Measurements from ENCODE around the gene DUSP28.

Gene DUSP28

GRCh38 chr2:240512666-240513535 lies 47.3 kb upstream of the DUSP28 start:
- no peak overlapping the region for H3K14ac ChIP-seq (ENCODE audit: low read length in 2 of 2)
- H3K27me3 ChIP-seq (ENCODE audit: control insufficient read depth in 1 of 2, insufficient read depth in 1 of 2, low read length in 2 of 2), result no peaks in the 10 kb centered on the region
- H4K91ac ChIP-seq (ENCODE audit: low read length), result peak overlapping the region; percentile 25
- peaks cover 6% of the 10 kb centered on the region for H3K4me1 ChIP-seq (ENCODE audit: control insufficient read depth, insufficient read depth, low read depth, low read length)
- no peak overlapping the region for H2BK12ac ChIP-seq (ENCODE audit: low read length in 2 of 2)
- 93% methylated on average over 21 of the region's 21 CpGs for WGBS
- peaks cover 10 to 13% of the 10 kb centered on the region in 2 experiments for H3K36me3 ChIP-seq (ENCODE audit: control insufficient read depth in 1 of 2, insufficient read depth in 2 of 2, low read depth in 1 of 2, low read length in 2 of 2)
- H3K79me1 ChIP-seq (replicated peaks; ENCODE audit: low read length, poor library complexity, severe bottlenecking), result no peaks in the 10 kb centered on the region
- H3K4ac ChIP-seq (ENCODE audit: low read depth in 1 of 2, low read length in 2 of 2), result no peak overlapping the region
- H3K23ac ChIP-seq (ENCODE audit: low read length in 2 of 2), result no peak overlapping the region
- H3K9ac ChIP-seq (ENCODE audit: low read length), result no peak overlapping the region
- no peak overlapping the region for H4K8ac ChIP-seq (ENCODE audit: low read length)
- no peak overlapping the region for H2AK5ac ChIP-seq (ENCODE audit: low read length, severe bottlenecking)
- no peak overlapping the region for H3K4me2 ChIP-seq (ENCODE audit: low read length, poor library complexity, severe bottlenecking)
- no peak for DNase-seq
- no peak overlapping the region for H3K18ac ChIP-seq (ENCODE audit: low read depth in 1 of 2, low read length in 2 of 2)
- no peaks in the 10 kb centered on the region for H3K9me3 ChIP-seq (ENCODE audit: control insufficient read depth, low read length)
- no peak overlapping the region for H3K27ac ChIP-seq (ENCODE audit: low read length, poor library complexity, severe bottlenecking)
- H3K4me3 ChIP-seq (ENCODE audit: insufficient read depth in 1 of 2, low read depth in 1 of 2, low read length in 2 of 2), result no peak overlapping the region
- no peak overlapping the region for H2BK120ac ChIP-seq (ENCODE audit: low read depth, low read length)
- no peak overlapping the region for H2BK5ac ChIP-seq (ENCODE audit: low read depth, low read length, poor library complexity, severe bottlenecking)
- H2AFZ ChIP-seq (ENCODE audit: low read depth, low read length), result no peak overlapping the region
- H2BK15ac ChIP-seq (ENCODE audit: low read depth, poor library complexity, severe bottlenecking), result no peak overlapping the region

- H2BK12ac ChIP-seq (ENCODE audit: low read length in 2 of 2), result no peak overlapping the region
- no peak overlapping the region for H2AK5ac ChIP-seq (ENCODE audit: low read length, severe bottlenecking)
- H3K9ac ChIP-seq (ENCODE audit: low read length), result peak overlapping the region; percentile 77
- H3K23ac ChIP-seq (ENCODE audit: low read length in 2 of 2), result no peak overlapping the region
- H3K9me3 ChIP-seq (ENCODE audit: control insufficient read depth, low read length), result no peaks in the 10 kb centered on the region
- H2BK15ac ChIP-seq (ENCODE audit: low read depth, poor library complexity, severe bottlenecking), result no peak overlapping the region
- no peak overlapping the region for H3K4me3 ChIP-seq (ENCODE audit: insufficient read depth in 1 of 2, low read depth in 1 of 2, low read length in 2 of 2)
- peak; percentile 74 for DNase-seq
- no peaks in the 10 kb centered on the region for H3K27me3 ChIP-seq (ENCODE audit: control insufficient read depth in 1 of 2, insufficient read depth in 1 of 2, low read length in 2 of 2)
- no peak overlapping the region for H3K4me2 ChIP-seq (ENCODE audit: low read length, poor library complexity, severe bottlenecking)
- no peak overlapping the region for H4K91ac ChIP-seq (ENCODE audit: low read length)
- no peak overlapping the region for H3K18ac ChIP-seq (ENCODE audit: low read depth in 1 of 2, low read length in 2 of 2)
- H3K4me1 ChIP-seq (ENCODE audit: control insufficient read depth, insufficient read depth, low read depth, low read length), result peaks cover 6% of the 10 kb centered on the region
- no peak overlapping the region for H2BK120ac ChIP-seq (ENCODE audit: low read depth, low read length)
- H2AFZ ChIP-seq (ENCODE audit: low read depth, low read length), result no peak overlapping the region
- no peak overlapping the region for H3K4ac ChIP-seq (ENCODE audit: low read depth in 1 of 2, low read length in 2 of 2)
- no peak overlapping the region for H2BK5ac ChIP-seq (ENCODE audit: low read depth, low read length, poor library complexity, severe bottlenecking)
- H3K79me1 ChIP-seq (replicated peaks; ENCODE audit: low read length, poor library complexity, severe bottlenecking), result no peaks in the 10 kb centered on the region
- no peak overlapping the region for H4K8ac ChIP-seq (ENCODE audit: low read length)
- H3K27ac ChIP-seq (ENCODE audit: low read length, poor library complexity, severe bottlenecking), result no peak overlapping the region
- peak overlapping the region in 1 of 2 experiments; percentile 44 for H3K14ac ChIP-seq (ENCODE audit: low read length in 2 of 2)
- 60% methylated on average over 9 of the region's 13 CpGs for WGBS
- H3K36me3 ChIP-seq (ENCODE audit: control insufficient read depth in 1 of 2, insufficient read depth in 2 of 2, low read depth in 1 of 2, low read length in 2 of 2), result peaks cover 9 to 13% of the 10 kb centered on the region in 2 experiments
Observed at GRCh38 chr2:240513549-240514287, 46.4 kb upstream of the DUSP28 start.

GRCh38 chr2:240514631-240515030 lies 45.5 kb upstream of the DUSP28 start:
- no peak for DNase-seq
- H3K4ac ChIP-seq (ENCODE audit: low read depth in 1 of 2, low read length in 2 of 2), result no peak overlapping the region
- no peak overlapping the region for H3K14ac ChIP-seq (ENCODE audit: low read length in 2 of 2)
- H3K36me3 ChIP-seq (ENCODE audit: control insufficient read depth in 1 of 2, insufficient read depth in 2 of 2, low read depth in 1 of 2, low read length in 2 of 2), result peaks cover 5 to 11% of the 10 kb centered on the region in 2 experiments
- no peak overlapping the region for H2BK15ac ChIP-seq (ENCODE audit: low read depth, poor library complexity, severe bottlenecking)
- no peak overlapping the region for H2AK5ac ChIP-seq (ENCODE audit: low read length, severe bottlenecking)
- H3K4me1 ChIP-seq (ENCODE audit: control insufficient read depth, insufficient read depth, low read depth, low read length), result peaks cover 6% of the 10 kb centered on the region
- no peak overlapping the region for H3K4me3 ChIP-seq (ENCODE audit: insufficient read depth in 1 of 2, low read depth in 1 of 2, low read length in 2 of 2)
- H3K9ac ChIP-seq (ENCODE audit: low read length), result peak overlapping the region; percentile 77
- no peaks in the 10 kb centered on the region for H3K9me3 ChIP-seq (ENCODE audit: control insufficient read depth, low read length)
- no peak overlapping the region for H3K27ac ChIP-seq (ENCODE audit: low read length, poor library complexity, severe bottlenecking)
- H4K91ac ChIP-seq (ENCODE audit: low read length), result no peak overlapping the region
- H2BK120ac ChIP-seq (ENCODE audit: low read depth, low read length), result no peak overlapping the region
- no peak overlapping the region for H3K23ac ChIP-seq (ENCODE audit: low read length in 2 of 2)
- no peak overlapping the region for H2AFZ ChIP-seq (ENCODE audit: low read depth, low read length)
- no peaks in the 10 kb centered on the region for H3K79me1 ChIP-seq (replicated peaks; ENCODE audit: low read length, poor library complexity, severe bottlenecking)
- H3K18ac ChIP-seq (ENCODE audit: low read depth in 1 of 2, low read length in 2 of 2), result no peak overlapping the region
- H3K4me2 ChIP-seq (ENCODE audit: low read length, poor library complexity, severe bottlenecking), result no peak overlapping the region
- H2BK12ac ChIP-seq (ENCODE audit: low read length in 2 of 2), result no peak overlapping the region
- 100% methylated on average over 2 of the region's 2 CpGs for WGBS
- H3K27me3 ChIP-seq (ENCODE audit: control insufficient read depth in 1 of 2, insufficient read depth in 1 of 2, low read length in 2 of 2), result no peaks in the 10 kb centered on the region
- no peak overlapping the region for H4K8ac ChIP-seq (ENCODE audit: low read length)
- no peak overlapping the region for H2BK5ac ChIP-seq (ENCODE audit: low read depth, low read length, poor library complexity, severe bottlenecking)

- Histone ChIP-seq H2AFZ (ENCODE audit: low read depth, low read length) (no peak overlapping the region), H4K91ac (ENCODE audit: low read length) (no peak overlapping the region), H3K79me1 (replicated peaks; ENCODE audit: low read length, poor library complexity, severe bottlenecking) (no peaks in the 10 kb centered on the region), H3K9me3 (ENCODE audit: control insufficient read depth, low read length) (no peaks in the 10 kb centered on the region), H2BK5ac (ENCODE audit: low read depth, low read length, poor library complexity, severe bottlenecking) (no peak overlapping the region), H3K9ac (ENCODE audit: low read length) (no peak overlapping the region), H2BK12ac (ENCODE audit: low read length in 2 of 2) (no peak overlapping the region), H4K8ac (ENCODE audit: low read length) (no peak overlapping the region), H3K4me2 (ENCODE audit: low read length, poor library complexity, severe bottlenecking) (no peak overlapping the region), H3K18ac (ENCODE audit: low read depth in 1 of 2, low read length in 2 of 2) (no peak overlapping the region), H3K27ac (ENCODE audit: low read length, poor library complexity, severe bottlenecking) (no peak overlapping the region), H3K4me1 (ENCODE audit: control insufficient read depth, insufficient read depth, low read depth, low read length) (peaks cover 9% of the 10 kb centered on the region), H3K36me3 (ENCODE audit: control insufficient read depth in 1 of 2, insufficient read depth in 2 of 2, low read depth in 1 of 2, low read length in 2 of 2) (peaks cover under 1 to 3% of the 10 kb centered on the region in 2 experiments), H2AK5ac (ENCODE audit: low read length, severe bottlenecking) (no peak overlapping the region), H3K23ac (ENCODE audit: low read length in 2 of 2) (no peak overlapping the region), H3K4me3 (ENCODE audit: insufficient read depth in 1 of 2, low read depth in 1 of 2, low read length in 2 of 2) (no peak overlapping the region), H3K27me3 (ENCODE audit: control insufficient read depth in 1 of 2, insufficient read depth in 1 of 2, low read length in 2 of 2) (peaks cover 4 to 7% of the 10 kb centered on the region in 2 experiments), H3K14ac (ENCODE audit: low read length in 2 of 2) (no peak overlapping the region), H3K4ac (ENCODE audit: low read depth in 1 of 2, low read length in 2 of 2) (no peak overlapping the region), H2BK15ac (ENCODE audit: low read depth, poor library complexity, severe bottlenecking) (no peak overlapping the region), H2BK120ac (ENCODE audit: low read depth, low read length) (no peak overlapping the region)
- WGBS, result 81% methylated on average over 4 of the region's 4 CpGs
- no peak for DNase-seq
Observed at GRCh38 chr2:240517342-240517741, 42.8 kb upstream of the DUSP28 start.
